Measurements from ENCODE around the gene PRAF2. TPM values are rescaled to one million over a fixed set of nuclear protein-coding genes. Genes with fewer than 3 reads are reported as not detected.

Gene PRAF2
- total and polyA plus RNA-seq, 9 of the 15 experiments (the other 6 are each of a cell fraction or from before 2014, with no cell fraction given): 0.24 to 5.7 (median 2.0) TPM

DNA sequence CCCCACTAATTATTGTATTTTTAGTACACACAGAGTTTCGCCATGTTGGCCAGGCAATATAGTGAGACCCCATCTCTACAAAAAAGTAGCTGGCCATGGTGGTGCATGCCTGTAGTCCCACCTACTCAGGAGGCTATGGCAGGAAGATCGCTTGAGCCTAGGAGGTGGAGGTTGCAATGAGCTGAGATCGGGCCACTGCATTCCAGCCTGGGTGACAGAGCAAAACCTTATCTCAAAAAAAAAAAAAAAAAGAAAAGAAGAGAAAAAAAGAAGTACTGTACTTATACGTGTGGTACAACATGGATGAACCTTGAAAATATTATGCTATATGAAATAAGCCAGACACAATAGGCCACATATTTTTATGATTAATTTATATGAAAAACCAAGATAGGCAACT, 15.8 kb upstream of the PRAF2 start (continued):
- TF ChIP-seq, protein P1, sequence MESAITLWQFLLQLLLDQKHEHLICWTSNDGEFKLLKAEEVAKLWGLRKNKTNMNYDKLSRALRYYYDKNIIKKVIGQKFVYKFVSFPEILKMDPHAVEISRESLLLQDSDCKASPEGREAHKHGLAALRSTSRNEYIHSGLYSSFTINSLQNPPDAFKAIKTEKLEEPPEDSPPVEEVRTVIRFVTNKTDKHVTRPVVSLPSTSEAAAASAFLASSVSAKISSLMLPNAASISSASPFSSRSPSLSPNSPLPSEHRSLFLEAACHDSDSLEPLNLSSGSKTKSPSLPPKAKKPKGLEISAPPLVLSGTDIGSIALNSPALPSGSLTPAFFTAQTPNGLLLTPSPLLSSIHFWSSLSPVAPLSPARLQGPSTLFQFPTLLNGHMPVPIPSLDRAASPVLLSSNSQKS (CRISPR knock-in tag; IDR thresholded peaks at IDR 0.05): no peak
- TF ChIP-seq SMARCE1 (IDR thresholded peaks at IDR 0.05) (peak; percentile 55; the same call in 1 of the 2 replicates), MAFK (IDR thresholded peaks at IDR 0.05; ENCODE audit: low read length) (peak; percentile 28; the same call in 1 of the 2 replicates), L3MBTL2 (IDR thresholded peaks at IDR 0.05) (0 out of 2 replicates have a peak, but pooled peaks have one; percentile 12), TRIM24 (IDR thresholded peaks at IDR 0.05) (no peak; a peak in 1 of 4 replicates), U2AF2 (optimal IDR thresholded peaks at IDR 0.05; ENCODE audit: low read depth, low read length) (no peak), CBFA2T2 (conservative IDR thresholded peaks at IDR 0.05) (no peak), SMARCA4 (IDR thresholded peaks at IDR 0.05) (peak; percentile 77), TEAD4 (IDR thresholded peaks at IDR 0.05; ENCODE audit: low read length) (peak; percentile 69), TEAD4 (CRISPR knock-in tag; IDR thresholded peaks at IDR 0.05; ENCODE audit: borderline replicate concordance) (no peak), C11orf30 (IDR thresholded peaks at IDR 0.05; ENCODE audit: low read depth) (peak; percentile 68; the same call in 1 of the 2 replicates), HNRNPK (IDR thresholded peaks at IDR 0.05; ENCODE audit: low read depth, low read length, poor library complexity, severe bottlenecking) (no peak), ZNF124 (CRISPR knock-in tag; IDR thresholded peaks at IDR 0.05) (no peak), MECOM (CRISPR knock-in tag; IDR thresholded peaks at IDR 0.05) (no peak), ZBTB17 (CRISPR knock-in tag; IDR thresholded peaks at IDR 0.05) (no peak), MTF1 (CRISPR knock-in tag; IDR thresholded peaks at IDR 0.05; ENCODE audit: borderline replicate concordance) (no peak), ZNF316 (IDR thresholded peaks at IDR 0.05) (peak; percentile 75), DPF2 (IDR thresholded peaks at IDR 0.05) (peak; percentile 86), SNRNP70 (optimal IDR thresholded peaks at IDR 0.05; ENCODE audit: low read depth, low read length) (no peak), MTA1 (IDR thresholded peaks at IDR 0.05; ENCODE audit: borderline replicate concordance) (no peak; the same call in 1 of the 2 replicates), ZNF76 (CRISPR knock-in tag; IDR thresholded peaks at IDR 0.05; ENCODE audit: borderline replicate concordance) (no peak), ZNF212 (CRISPR knock-in tag; IDR thresholded peaks at IDR 0.05) (no peak), TAF7 (tag; IDR thresholded peaks at IDR 0.05) (no peak)
- TF ChIP-seq, protein P2, sequence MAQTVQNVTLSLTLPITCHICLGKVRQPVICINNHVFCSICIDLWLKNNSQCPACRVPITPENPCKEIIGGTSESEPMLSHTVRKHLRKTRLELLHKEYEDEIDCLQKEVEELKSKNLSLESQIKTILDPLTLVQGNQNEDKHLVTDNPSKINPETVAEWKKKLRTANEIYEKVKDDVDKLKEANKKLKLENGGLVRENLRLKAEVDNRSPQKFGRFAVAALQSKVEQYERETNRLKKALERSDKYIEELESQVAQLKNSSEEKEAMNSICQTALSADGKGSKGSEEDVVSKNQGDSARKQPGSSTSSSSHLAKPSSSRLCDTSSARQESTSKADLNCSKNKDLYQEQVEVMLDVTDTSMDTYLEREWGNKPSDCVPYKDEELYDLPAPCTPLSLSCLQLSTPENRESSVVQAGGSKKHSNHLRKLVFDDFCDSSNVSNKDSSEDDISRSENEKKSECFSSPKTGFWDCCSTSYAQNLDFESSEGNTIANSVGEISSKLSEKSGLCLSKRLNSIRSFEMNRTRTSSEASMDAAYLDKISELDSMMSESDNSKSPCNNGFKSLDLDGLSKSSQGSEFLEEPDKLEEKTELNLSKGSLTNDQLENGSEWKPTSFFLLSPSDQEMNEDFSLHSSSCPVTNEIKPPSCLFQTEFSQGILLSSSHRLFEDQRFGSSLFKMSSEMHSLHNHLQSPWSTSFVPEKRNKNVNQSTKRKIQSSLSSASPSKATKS (CRISPR knock-in tag; IDR thresholded peaks at IDR 0.05): no peak
- TF ChIP-seq, protein P3, sequence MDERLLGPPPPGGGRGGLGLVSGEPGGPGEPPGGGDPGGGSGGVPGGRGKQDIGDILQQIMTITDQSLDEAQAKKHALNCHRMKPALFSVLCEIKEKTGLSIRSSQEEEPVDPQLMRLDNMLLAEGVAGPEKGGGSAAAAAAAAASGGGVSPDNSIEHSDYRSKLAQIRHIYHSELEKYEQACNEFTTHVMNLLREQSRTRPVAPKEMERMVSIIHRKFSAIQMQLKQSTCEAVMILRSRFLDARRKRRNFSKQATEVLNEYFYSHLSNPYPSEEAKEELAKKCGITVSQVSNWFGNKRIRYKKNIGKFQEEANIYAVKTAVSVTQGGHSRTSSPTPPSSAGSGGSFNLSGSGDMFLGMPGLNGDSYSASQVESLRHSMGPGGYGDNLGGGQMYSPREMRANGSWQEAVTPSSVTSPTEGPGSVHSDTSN (CRISPR knock-in tag; IDR thresholded peaks at IDR 0.05; ENCODE audit: low read depth): no peak
- TF ChIP-seq, protein P3 (tag; conservative IDR thresholded peaks at IDR 0.05; ENCODE audit: low read depth): no peak
- TF ChIP-seq, protein P4, sequence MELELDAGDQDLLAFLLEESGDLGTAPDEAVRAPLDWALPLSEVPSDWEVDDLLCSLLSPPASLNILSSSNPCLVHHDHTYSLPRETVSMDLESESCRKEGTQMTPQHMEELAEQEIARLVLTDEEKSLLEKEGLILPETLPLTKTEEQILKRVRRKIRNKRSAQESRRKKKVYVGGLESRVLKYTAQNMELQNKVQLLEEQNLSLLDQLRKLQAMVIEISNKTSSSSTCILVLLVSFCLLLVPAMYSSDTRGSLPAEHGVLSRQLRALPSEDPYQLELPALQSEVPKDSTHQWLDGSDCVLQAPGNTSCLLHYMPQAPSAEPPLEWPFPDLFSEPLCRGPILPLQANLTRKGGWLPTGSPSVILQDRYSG (tag; conservative IDR thresholded peaks at IDR 0.05; ENCODE audit: low read depth): no peak
